COLO668 (cell line): ENCODE measurements around the gene CCDC32.

ENCODE experiments used
- DNase-seq: peaks from one replicate; lab custom pipeline; 2025; ENCODE audit not compliant: unreplicated experiment; lab: John Stamatoyannopoulos, UW

The CCDC32 gene

DNA sequence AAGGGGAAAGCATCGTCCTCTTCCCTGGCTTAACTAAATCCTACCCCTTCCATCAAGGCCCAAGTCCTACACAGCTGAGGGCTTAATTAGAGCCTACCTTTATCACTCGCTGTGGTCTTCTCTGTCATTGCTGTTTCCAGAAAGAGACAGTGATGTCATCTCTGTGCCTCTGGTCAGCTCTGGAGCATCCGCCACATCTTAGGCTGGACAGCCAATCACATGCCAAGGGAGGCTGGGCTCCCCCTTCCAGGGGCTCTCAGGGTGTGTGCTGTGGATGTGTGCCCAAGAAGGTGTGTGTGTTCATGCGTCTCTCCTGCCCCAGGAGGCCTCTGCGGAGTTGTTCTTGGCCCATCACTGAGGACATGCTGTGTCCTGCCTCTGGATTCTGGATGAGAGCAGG, 51.2 kb downstream of the CCDC32 start:
- no peak for DNase-seq

DNA sequence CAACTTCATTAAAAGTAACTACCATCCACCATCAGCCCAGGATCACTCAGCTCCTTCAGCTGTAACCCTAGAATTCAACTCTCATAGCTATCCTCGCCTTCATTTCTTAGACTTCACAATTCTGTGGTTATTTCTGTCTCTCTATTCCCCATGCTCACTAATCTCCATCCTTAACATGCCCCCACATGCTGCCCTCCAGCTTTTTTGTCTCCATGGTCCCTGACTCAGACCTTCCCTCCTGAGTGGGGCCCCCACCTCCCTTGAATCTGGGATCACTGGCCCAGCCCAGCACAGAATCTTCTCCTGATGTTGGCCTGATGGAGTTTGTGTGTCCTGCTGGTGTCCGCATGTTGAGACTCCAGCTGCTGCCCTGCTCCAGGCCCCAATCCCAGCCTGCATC, 52.4 kb downstream of the CCDC32 start:
- DNase-seq = no peak

DNA sequence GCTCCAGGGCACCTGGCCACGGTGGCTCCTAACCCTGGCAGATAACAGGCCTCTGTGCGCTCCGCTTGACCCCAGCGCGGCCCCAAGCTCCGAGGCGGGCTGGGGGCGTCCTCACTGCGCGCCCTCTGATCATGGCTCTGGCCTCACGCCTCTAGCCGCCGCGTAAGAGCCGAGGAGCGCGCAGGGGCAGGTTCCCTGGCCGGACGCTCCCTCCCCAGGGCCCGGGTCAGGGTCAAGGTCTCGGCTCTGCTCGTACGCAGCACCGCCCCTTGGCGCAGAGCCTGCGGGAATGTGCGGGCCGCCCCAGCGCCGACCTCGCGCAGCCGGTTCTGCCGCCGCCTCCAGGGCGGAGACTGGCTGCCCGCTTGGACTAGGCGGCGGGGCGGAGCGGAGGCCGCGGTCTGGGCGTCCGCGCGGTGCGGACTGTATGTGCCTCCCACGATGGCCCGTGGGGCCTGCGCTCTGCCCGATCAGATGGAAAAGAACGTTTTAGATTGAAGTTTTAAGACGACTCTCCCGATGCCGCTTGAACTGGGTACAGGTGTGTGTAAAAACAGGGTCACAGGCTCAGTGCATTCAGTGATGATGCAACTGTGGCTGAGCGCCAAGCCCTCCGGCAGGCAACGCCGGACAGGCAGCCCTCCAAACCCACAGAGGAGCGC, 53.2 kb downstream of the CCDC32 start:
- DNase-seq = peak; percentile 59

DNA sequence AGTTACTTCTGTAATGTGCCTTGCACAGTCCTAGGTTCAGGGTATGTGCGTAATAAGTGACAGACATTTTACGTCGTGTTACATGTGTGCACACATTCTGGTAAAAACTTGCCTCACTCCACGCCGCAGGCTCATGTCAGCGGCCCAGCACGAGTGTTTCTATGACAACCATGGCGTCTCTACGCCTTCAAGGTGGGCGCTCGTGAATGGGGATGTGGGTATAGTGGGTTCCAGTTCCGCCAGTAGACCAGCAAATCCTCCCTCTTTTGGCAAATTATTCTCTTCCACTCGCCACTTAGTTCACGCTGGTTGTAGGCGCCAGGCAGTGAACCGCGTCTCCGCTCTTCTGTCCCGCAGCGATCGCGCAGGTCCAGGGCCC, 53.8 kb downstream of the CCDC32 start:
- DNase-seq = no peak

DNA sequence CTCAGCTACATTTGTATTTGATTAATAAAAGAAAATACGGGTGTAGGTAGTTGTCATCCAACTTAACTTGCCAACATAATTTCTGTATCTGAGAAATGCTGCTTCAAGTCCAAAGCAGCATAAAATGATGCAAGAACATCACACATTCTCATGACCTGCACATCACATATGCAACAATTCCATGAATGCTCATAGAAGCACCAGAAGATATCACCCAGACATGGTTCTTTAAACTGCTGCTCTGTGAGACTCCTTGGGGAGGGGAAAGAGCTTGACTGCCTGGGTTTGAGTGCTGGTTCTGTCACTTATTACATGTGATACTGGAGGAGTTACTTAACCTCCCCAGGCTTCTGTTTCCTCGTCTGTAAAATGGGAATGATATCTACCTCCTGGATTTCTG, 54.6 kb downstream of the CCDC32 start:
- no peak for DNase-seq

DNA sequence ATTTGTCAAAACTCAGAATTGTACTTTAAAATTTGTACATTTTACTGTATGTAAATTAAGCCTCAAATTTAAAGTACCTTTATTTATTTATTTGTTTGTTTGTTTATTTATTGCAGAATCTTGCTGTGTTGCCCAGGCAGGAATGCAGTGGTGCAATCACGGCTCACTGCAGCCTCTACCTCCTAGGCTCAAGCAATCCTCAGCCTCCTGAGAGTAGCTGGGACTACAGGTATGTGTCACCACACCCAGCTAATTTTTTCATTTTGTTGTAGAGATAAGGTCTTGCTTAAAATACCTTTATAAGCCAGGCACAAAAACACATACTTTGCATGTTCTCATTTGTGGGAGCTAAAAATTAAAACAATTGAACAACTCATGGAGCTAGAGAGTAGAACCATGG, 56.6 kb downstream of the CCDC32 start:
- DNase-seq = no peak

DNA sequence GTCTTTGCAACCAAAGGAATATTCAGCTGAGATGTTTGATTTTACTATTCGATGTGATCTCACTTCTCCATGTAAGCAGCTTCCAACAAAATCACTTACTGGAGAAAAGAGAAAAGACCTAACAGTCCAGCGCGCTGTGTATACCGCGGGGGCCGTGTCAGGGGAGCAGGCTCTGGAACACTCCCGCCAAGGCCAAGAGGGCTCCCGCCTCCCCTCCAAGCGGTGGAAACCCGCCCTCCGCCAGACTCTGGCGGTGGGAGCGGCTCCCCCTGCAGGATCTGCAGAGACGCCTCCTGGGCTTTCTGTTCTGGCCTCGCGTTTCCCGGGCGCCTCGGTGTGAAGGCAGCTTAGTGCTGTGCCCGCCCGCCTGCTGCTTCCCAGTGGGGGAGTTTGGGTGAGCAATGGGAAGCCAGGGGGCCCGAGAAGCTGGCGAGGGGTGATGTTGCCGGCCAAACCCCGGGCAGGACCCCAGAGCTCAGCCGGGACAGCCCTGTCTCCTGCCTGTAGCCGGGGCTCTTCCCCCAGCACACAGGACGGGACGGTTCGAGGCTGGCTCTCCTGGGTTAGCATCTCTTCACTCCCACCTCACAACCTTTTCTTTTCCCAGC, 57.8 kb downstream of the CCDC32 start:
- DNase-seq = peak; percentile 78
